HG03060 (cell line): ENCODE measurements around the gene STXBP6.

Source experiments
- ATAC-seq: cut with Tn5 transposase; IDR thresholded peaks from one replicate; pipeline ENCODE4 v1.9.1; 2021; ENCODE audit warnings: low read depth, moderate number of reproducible peaks; ENCODE audit not compliant: unreplicated experiment

Gene STXBP6

DNA sequence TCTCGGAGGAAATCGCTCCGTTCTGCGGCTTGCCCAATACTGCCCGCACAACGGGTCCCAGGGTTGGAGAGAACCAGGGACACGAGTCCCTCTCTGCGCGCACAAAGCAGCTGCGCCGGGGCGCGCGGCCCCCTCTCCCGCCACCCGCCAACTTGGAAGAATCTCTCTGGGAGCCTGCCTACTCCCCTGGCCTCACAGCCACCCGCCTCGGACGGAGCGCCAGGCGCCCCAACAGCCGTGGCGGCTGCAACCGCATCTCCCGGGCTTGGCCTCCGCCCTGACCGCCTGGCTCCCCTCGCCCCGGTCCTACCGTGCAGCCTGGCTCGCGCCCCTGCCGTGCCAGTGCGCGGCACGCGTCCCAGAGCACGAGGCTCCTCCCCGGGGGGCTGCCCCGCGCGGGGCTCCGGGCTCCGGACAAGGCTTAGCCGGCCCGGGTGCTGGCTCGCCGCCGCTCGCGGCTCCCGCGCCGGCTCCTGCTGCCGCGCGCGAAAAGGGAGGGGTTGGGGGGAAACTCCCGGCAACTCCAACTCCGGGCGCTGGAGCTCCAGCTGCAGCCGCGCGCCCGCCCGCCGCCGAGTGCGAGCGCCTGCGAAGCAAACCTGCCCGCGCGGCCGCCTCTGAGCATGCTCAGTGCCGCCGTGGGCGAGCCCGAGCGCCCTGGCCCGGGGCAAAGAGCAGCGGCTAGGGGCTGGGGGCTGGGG lies at the start of gene STXBP6:
STXBP6 (minus strand) TSS at position 580 of the 701 bp plus-strand sequence. CDS start 75,329 bp downstream, outside the sequence.
- ATAC-seq, result no peak

DNA sequence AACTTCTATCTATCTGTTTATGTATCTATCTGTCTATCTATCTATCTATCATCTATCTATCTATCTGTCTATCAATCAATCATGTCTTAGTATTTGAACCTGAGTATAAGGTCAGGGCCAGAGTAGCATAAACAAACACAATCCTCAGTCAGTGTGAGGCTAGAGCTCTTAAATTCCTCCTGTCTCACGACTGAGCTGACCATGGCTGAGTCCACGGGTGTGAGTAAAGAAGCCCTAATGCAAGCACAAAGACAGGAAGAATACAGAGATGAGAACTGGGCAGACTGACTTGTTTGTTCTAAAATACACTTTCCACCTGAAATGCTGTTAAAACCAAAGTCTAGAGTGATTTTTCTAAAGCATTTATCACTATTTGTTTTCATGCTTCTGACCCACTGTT lies 47.2 kb upstream of the STXBP6 start:
- ATAC-seq, result no peak

DNA sequence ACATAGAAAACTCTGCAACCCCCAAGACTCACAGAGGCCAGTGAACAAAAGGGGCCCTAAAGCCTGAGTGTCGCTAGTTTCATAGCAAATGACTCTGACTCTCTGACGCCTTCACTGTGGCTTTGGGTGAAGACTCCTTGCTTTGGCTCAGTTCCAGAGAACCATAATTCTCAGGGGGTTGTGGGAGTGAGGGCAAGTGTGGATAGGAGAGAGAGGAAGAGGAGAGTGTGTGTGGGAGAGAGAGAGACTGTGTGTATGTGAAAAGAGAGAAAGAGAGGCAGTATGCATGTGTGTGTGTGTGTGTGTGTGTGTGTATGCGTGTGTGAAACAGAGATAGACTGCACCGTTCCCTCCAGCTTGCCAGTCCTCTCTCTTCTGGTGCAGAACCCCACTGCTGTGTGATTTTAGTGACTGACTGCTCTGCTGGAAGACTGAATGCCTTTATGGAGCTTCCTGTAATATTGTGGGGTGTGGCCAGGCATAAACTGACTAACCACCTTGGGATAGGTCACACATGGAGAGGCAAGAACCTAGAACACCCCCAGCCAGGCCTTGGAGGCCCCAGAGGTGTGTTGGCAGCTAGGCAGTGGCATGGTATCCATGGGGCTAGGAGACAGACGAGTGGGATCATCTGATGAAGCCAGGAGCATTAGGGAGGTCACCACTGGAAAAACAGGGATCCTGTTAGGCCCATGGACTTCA lies 45.9 kb upstream of the STXBP6 start:
- no peak for ATAC-seq

DNA sequence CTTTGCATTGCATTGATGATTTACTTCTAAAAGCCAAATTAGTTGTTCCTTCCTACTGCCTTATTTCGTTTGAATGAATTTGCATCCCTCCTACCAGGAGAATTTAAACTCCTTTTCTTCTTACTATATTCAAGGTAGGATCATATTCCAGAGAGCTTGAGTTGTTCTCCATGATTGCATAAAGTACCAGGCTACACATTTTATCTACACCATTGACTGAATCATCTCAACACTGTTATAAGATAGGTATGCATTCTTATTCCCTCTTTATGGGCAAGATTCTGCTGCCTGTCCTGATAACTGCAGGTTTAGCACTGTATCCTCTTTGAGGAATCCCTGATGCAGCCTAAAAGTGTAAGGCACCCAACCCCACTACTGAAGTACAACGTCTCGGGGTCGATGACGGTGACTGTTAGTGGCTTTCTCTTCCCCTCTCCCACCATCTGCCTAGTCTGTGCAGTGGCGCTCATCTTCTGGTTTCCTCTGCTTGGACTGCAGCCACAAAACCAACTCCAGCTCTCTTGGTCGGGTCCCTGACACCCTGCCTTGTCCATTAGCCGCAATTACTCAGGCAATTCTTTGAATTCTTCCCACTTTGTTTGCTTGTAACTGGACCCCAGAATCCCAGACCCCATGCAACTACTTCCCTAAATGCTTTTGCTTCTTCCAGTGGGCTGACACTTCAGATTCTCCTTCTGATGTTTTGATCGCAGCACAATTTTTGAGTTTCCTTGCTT lies 44.4 kb upstream of the STXBP6 start:
- ATAC-seq, result no peak

DNA sequence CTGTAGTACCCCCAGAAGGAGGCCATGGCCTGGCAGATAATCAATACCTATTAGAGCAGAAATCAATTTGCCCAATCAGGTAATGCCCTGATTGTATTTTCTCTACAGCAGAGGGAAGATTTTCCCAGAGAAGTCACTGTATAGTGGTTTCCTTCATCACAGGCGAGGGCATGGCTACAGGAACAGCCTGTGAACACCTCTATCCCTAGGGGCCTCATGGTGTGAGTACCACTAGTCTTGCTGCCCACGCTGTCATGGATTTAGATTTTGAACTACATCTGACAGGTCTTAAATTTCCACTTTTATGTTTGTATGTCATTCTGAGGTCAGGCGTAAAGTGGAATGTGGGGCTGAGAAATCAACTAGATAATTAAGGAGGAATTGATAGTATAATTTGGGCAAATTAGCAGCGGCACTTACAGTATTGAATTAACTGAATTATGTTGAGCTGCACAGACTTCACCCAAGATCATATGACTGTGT lies 42.4 kb upstream of the STXBP6 start:
- no peak for ATAC-seq

DNA sequence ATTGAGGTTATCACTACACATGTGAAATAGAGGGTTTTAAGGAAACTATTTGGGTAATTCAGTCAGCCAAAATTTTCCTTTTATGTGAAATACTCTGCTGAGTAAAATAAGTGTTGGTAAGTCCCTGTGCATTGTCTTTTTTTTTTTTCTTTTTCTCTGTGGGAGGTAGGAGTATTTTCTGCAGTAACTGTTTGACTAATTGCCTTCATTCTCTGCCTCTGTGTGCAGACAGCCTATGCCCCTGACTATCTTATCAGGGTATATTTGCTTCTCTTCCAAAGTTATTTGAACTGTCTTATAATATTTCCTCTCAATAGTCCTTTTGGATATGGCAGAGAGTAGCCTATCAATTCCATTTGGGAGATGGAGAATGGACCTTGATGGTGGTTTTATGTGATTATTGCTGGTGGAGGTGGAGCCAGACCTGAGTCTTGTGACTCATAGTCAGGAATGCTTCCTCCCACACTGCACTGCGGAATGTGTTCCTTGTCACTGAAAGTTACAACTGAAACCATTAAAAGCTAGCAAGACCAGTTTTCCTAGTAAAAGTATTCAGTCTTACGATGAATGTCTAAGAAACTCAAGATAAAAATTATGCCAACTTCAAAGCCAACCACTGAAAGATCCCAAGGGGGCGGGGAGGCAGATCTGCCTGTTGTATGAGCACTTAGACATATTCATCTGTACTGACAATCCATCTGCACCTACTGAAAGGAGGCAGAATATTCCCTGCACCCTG lies 40.9 kb upstream of the STXBP6 start:
- no peak for ATAC-seq

DNA sequence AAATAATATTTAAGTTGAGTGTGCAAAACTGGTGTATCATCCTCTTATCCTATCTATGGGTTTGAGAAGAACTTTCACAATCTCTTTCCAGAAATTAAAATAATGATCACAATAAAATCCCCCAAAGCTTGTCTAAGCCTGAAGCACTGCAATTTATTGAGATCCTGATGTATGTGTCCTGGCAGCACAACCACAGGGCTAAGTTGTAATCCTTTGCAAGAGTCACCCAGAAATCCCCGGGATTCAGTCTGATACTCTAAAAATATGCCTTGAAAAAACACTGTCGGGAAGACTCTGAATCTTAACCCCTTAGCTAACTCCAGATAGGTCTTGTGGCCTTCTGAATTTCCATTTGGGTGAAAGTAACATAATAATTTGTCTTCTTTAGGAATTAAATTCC lies 40.3 kb upstream of the STXBP6 start:
- ATAC-seq, result no peak

DNA sequence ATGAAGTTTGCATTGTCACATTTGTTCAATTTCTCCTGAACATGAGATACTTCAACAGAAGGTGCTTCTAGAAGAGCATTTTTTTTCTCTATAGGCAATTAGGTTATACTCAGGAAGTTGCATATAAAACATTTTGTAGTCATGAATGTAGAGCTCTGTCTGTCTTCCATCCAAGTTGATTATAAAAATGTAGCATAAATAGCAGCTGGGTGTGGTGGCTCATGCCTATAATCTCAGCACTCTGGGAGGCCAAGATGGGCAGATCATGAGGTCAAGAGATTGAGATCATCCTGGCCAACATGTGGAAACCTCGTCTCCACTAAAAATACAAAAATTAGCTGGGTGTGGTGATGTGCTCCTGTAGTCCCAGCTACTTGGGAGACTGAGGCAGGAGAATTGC lies 39.5 kb upstream of the STXBP6 start:
- no peak for ATAC-seq

DNA sequence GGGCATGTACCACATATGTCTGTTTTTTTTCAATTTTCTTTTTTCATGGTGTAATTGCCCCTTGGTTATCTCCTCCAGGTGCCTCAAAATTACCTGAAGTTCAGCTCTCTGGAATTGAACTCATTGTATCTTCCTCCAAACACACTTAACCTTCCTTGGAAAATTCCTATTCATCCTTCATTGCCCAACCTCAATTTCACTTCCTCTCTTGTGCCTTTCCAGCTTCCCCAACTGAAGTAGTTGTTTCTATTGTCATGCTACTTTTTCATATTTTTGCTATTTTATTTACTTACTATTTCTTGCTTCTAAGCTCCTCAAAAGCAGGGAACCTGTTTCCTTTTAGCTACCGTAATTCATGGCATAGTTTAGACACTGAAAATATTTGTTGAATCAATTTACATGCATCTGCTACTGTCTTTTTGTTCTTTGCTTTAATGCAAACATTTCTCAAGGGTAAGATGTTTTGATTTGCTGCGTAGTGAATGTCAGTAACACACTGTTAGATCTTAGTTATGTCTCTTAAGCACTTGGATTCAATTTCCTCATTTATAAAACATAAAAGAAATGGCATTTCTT lies 37.0 kb upstream of the STXBP6 start:
- ATAC-seq, result no peak

DNA sequence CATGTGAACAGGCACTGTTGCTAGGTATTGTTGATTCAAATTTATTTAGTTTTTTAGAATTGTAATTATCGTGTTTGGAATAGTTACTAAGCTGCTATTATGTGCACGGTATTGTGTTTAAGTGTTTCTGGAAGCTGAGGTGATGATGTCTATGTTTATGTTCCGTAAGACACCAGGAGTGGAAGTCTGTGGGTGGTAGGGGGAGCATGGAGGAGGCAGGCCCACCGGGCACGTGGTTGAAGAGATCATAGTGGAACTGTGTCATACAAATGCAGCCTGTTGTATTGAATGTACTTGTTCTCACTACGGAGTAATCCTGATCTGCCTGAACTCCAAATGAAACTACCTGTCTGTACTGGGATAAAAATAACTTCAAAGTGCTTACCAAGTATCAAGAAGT lies 36.1 kb upstream of the STXBP6 start:
- no peak for ATAC-seq

DNA sequence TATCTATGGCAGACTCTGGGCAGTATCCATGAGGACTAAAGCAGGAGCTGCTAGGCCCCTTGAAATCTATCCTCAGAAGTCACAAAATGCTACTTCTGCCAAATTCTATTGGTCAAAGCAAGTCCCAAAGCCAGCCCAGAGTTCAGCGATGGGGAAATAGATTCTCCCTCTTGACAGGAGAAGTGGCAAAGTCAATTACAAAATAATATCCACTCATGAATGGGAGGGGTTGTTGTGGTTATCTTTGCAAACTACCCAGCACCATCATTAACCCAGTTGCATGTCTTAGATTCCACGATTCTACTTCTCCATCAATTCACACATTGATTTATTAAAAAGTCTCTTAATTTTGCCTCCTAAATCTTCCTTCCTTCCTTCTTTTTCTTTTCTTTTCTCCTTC lies 30.7 kb upstream of the STXBP6 start:
- no peak for ATAC-seq

DNA sequence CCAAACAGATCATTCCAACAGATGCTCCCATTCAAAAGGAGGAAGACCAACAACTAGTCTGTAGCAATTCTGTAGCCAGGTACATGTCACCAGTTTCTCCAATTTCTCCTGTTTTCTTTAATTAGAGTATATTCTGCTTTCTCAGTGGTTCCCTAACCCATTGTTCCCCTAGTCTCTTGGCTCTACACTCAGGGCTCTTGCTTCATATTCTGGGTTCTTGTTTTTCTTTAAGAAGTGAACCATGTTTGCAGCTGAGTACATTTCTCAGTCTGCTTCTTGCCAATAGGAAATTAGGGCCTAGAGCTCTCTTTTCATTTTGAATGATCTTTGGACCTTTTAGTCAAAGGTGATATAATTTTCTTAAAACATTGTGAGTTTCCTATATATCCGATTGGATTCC lies 29.4 kb upstream of the STXBP6 start:
- no peak for ATAC-seq

DNA sequence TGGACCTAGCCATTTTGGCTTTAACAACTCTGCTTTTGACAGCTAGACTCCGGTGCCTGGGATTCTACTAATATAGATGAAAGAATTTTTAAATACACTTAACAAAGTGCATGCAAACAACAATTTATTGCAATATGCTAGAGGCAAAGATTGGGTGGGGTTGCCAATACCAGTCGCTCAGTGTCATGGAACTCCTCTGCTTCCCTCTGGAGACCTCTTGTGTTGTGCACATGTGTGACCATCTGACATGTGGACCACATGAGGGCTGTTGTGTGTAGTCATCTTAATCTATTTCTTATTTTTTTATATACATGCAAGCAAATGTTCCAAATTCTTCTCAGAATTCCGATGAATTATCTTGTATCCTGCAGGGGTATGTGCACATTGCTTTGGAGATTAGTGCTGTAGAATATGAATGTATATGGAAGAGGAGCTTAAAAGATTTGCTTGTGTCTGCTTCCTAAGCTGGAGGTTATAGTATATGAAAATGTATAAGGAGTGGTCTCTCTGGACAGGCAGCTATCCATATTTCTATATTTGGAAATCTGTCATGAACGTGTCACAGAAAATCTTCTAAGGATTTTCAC lies 24.2 kb upstream of the STXBP6 start:
- no peak for ATAC-seq

DNA sequence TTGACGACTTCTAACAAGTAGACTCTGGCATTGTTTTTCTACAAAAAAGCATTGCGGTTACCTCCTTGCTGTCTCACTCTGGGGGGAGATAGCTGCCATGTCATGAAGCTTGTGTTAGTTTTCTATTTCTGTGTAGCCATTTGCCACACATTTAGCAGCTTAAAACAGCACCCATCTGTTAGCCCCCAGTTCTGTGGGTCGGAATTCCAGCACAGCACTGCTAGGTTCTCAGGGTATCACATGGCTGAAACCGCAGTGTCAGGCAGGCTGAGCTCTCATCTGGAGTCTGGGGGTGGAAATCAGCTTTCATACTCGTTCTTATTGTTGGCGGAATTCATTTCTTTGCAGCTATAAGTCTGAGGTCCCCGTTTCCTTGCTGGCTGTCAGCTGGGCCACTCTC lies 19.9 kb upstream of the STXBP6 start:
- ATAC-seq, result no peak

DNA sequence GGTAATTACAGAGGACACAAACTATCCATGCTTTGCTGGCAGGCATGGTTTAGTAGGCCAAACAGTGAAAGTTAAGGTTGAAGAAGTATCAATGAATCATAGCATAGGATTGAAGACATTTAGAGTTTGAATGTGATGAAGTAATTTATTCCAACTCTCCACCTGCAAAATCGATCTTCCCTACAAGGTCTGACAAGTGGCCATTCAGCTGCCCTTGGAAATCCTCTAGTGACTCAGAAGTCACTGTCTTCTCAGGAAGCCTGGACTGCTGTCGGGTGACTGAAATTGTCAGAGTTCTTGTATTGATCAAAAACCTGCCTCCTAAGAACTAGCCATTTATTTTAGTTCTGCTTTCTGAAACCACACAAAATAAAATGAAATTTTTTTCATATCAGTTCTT lies 17.7 kb upstream of the STXBP6 start:
- no peak for ATAC-seq

DNA sequence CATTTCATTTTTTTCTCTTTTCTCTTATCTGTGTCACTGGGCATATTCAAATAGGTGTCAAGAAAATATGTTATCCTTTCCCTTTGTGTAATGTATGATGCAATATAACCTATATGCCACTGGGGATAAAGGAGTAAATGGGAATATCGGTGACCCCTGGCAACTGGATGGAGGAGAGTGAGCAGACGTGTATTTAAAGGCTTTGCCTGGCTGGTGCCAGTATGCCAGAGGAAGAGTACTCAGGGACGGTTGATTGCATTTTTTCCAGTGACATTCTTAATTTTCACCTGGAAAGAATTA lies 12.0 kb upstream of the STXBP6 start:
- ATAC-seq, result no peak

DNA sequence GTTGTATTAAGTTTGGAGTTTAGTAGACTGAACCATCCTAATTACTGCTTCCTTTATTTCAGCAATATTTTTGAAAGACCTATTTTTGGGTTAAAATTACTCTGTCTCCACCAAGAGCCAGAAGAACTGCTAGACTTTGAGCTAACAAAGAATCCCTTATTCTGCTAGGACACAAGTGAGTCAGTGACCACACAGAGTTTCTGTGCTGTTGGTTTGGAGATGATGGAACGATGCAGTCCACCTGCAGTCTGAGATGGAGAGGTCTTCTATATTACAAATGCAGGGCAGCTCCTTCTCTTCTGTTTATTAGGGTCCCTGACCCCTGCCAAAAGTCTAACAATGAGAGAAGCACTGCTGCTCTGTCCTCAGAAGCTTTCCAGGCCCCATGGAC lies 6.7 kb upstream of the STXBP6 start:
- ATAC-seq, result no peak

DNA sequence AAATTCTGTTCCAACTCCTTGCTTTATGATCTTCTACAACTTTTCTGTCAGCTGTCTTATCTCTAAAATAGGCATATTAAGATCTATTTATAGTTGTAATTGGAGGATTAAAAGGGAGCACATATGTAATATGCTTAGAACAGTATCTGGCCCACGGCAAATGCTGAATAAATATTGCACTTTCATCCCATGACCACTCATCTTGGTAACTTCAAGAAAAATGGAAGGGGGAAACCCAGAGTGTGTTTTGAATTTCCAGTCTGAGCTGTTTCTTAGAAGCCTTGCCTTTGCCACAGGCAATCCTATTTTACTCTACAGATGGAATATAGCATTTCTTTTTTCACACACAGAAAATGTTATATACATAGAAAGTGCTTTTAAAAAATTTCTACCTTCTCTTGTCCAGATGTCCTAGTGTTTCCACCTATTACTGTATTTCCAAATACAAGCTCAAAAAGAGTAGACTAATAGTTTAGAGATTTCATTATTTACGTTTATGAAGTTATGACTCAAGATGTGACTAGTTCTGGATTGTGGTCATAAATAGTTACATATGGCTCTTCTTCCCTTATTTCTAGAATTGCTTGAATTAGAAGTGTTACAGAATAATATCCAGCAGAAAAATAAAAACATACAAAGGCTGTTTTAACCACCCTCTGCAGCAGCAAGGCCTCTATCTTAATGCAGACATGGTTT lies 6.2 kb upstream of the STXBP6 start:
- no peak for ATAC-seq

DNA sequence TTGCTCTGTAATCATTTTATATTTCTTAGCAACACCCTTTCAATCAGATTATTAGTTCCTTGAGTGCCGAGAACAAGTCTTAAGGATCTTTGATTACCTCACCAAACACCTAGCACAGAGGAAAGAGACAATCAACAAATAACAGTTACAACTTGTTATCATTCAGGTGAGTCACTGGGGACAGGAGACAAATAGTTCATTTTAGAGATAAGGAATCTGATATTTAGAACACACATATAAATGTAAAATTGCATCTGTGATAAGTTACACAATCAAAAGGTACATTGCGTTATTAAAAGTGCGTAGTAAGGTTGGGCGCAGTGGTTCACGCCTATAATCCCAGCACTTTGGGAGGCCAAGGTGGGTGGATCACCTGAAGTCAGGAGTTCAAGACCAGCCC lies 5.1 kb upstream of the STXBP6 start:
- no peak for ATAC-seq

DNA sequence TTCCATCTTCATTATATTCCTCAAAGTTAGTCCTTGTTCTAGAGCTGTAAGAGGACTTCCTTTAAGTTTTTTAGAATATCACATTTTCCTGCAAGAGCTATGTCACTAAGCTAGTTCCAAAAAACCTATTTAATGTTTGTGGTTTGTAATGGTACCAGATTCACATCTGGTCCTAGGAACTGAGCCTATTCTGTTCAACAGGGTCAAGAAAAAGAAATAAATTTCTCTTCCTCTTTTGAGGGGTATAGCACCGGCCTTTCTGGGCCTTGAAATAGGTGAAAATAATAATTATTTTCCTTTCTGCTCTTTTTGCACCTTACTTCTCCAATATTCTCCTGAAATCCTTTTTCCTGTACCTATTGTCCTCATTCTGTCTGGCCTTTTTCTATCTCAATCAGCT lies 3.6 kb upstream of the STXBP6 start:
- ATAC-seq, result no peak
